Mammary epithelial cell (primary cell): ENCODE data around the gene OCA2.
"Not testable (repeated sequence)": the region's sequence is repeated elsewhere in the genome, so short reads cannot be mapped to it uniquely, and the experiment has no call there.

Experiments
- EZH2 ChIP-seq: IDR thresholded peaks from 2 replicates; pipeline ENCODE4 v1.6.1; 2012; ENCODE audit warnings: low read length, inconsistent platforms, borderline replicate concordance
- TF ChIP-seq, protein P1 (sequence below), 2 donors: IDR thresholded peaks in 1 of 2; conservative IDR thresholded peaks in 1 of 2; 2 replicates each; pipeline ENCODE4 v1.5.1; 2011 to 2012; ENCODE audit warnings: inconsistent platforms in 2 of 2, low read length in 2 of 2, mild to moderate bottlenecking in 2 of 2, control low read depth in 1 of 2, low read depth in 1 of 2; ENCODE audit not compliant: insufficient read depth in 1 of 2; ENCODE audit errors: extremely low read depth in 1 of 2

DNA sequence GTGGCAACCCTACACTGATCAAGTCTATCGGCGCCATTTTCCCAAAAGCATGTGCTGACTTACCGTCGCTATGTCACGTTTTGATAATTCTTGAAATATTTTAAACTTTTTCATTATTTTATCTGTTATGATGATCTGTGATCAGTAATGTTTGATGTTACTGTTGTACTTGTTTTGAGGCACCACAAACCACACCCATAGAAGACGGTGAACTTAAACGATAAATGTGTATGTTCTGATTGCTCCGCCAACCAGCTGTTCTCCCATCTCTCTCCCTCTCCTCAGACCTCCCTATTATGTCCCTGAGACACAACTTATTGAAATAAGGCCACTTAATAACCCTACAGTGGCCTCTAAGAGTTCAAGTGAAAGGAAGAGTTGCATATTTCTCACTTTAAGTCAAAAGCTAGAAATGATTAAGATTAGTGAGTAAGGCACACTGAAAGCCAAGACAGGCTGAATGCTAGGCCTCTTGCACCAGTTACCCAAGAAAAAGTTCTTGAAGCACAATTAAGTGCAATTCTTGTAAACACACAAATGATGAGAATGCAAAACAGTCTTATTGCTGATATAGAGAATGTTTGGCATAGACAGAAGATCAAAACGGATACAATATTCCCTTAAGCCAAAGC, 38.4 kb upstream of the OCA2 start:
- TF ChIP-seq, protein P1, sequence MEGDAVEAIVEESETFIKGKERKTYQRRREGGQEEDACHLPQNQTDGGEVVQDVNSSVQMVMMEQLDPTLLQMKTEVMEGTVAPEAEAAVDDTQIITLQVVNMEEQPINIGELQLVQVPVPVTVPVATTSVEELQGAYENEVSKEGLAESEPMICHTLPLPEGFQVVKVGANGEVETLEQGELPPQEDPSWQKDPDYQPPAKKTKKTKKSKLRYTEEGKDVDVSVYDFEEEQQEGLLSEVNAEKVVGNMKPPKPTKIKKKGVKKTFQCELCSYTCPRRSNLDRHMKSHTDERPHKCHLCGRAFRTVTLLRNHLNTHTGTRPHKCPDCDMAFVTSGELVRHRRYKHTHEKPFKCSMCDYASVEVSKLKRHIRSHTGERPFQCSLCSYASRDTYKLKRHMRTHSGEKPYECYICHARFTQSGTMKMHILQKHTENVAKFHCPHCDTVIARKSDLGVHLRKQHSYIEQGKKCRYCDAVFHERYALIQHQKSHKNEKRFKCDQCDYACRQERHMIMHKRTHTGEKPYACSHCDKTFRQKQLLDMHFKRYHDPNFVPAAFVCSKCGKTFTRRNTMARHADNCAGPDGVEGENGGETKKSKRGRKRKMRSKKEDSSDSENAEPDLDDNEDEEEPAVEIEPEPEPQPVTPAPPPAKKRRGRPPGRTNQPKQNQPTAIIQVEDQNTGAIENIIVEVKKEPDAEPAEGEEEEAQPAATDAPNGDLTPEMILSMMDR (conservative IDR thresholded peaks at IDR 0.05 in 1 of 2, IDR thresholded peaks at IDR 0.05 in 1 of 2; ENCODE audit: extremely low read depth in 1 of 2, insufficient read depth in 1 of 2, low read depth in 1 of 2, low read length in 2 of 2) = not testable (repeated sequence)
- not testable (repeated sequence) for TF ChIP-seq EZH2
